ENCODE data around the gene KCNJ2.

DNA sequence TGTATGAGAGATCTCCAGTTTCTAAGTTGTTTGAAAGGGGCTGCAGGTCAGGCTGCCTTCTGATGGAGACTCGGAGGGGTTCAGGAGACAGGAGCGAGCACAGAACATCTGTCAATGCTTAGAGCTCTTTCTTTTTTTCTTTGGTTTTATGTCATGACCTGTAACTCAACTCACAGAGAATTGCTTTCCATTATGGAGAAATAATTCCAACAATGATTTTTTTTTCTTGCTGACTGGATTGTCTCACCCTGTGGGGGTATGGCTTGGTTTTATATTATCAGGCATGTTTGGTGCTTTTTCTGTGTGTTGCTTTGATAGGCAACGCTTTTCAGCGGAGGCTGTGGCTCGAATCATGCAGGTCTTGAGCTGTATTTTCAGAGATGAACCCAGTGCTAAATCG lies 10.7 kb upstream of the KCNJ2 start:
- TF ChIP-seq EZH2 (IDR thresholded peaks at IDR 0.05; ENCODE audit: insufficient read depth, poor library complexity, severe bottlenecking) (no peak), EZH2phosphoT487 (IDR thresholded peaks at IDR 0.05; ENCODE audit: insufficient read depth, low read depth) (no peak)

Data from GM23248 (cell line).